HG03066 (cell line): ENCODE data around the gene EPG5.
"Not testable (repeated sequence)": the region's sequence is repeated elsewhere in the genome, so short reads cannot be mapped to it uniquely, and the experiment has no call there.

ENCODE experiments used
- ATAC-seq: cut with Tn5 transposase; IDR thresholded peaks from one replicate; pipeline ENCODE4 v1.9.1; 2021; ENCODE audit warnings: low read depth; ENCODE audit not compliant: unreplicated experiment

The EPG5 gene

GRCh38 chr18:45976974-45977373 lies 9.8 kb upstream of the EPG5 start:
- ATAC-seq, result no peak

- no peak for ATAC-seq
Observed at GRCh38 chr18:45976566-45976965, 9.4 kb upstream of the EPG5 start.

GRCh38 chr18:45974088-45974536 lies 7.0 kb upstream of the EPG5 start:
- ATAC-seq, result no peak

GRCh38 chr18:45964913-45965312 lies 2.2 kb downstream of the EPG5 start:
- not testable (repeated sequence) for ATAC-seq

GRCh38 chr18:45962866-45963265 lies 4.3 kb downstream of the EPG5 start:
- ATAC-seq, result no peak

- no peak for ATAC-seq
Observed at GRCh38 chr18:45962461-45962860, 4.7 kb downstream of the EPG5 start.

- ATAC-seq, result not testable (repeated sequence)
Observed at GRCh38 chr18:45959484-45959883, 7.6 kb downstream of the EPG5 start.

GRCh38 chr18:45958730-45959129 lies 8.4 kb downstream of the EPG5 start:
- no peak for ATAC-seq

- no peak for ATAC-seq
Observed at GRCh38 chr18:45958027-45958426, 9.1 kb downstream of the EPG5 start.

- ATAC-seq, result no peak
Observed at GRCh38 chr18:45957100-45957499, 10.0 kb downstream of the EPG5 start.

GRCh38 chr18:45954070-45954934 lies 12.8 kb downstream of the EPG5 start:
- ATAC-seq, result no peak

GRCh38 chr18:45951016-45951714 lies 16.0 kb downstream of the EPG5 start:
- ATAC-seq, result no peak

- no peak for ATAC-seq
Observed at GRCh38 chr18:45945669-45946068, 21.5 kb downstream of the EPG5 start.

- ATAC-seq, result no peak
Observed at GRCh38 chr18:45940724-45941123, 26.4 kb downstream of the EPG5 start.

GRCh38 chr18:45939236-45939635 lies 27.9 kb downstream of the EPG5 start:
- no peak for ATAC-seq

GRCh38 chr18:45938488-45938935 lies 28.6 kb downstream of the EPG5 start:
- no peak for ATAC-seq

- no peak for ATAC-seq
Observed at GRCh38 chr18:45935591-45936335, 31.4 kb downstream of the EPG5 start.

GRCh38 chr18:45932708-45933107 lies 34.4 kb downstream of the EPG5 start:
- ATAC-seq, result no peak

GRCh38 chr18:45930963-45931362 lies 36.2 kb downstream of the EPG5 start:
- no peak for ATAC-seq

GRCh38 chr18:45926691-45927090 lies 40.4 kb downstream of the EPG5 start:
- ATAC-seq, result no peak

- ATAC-seq, result no peak
Observed at GRCh38 chr18:45926085-45926484, 41.0 kb downstream of the EPG5 start.
